Measurements from ENCODE around the gene PGM2L1.

PGM2L1 gene

GRCh38 chr11:74397501-74398243, 561 bp downstream of the PGM2L1 start (continued):
- peak; percentile 57 for TF ChIP-seq PATZ1 (tag by site-specific recombination; IDR thresholded peaks at IDR 0.05)
- 0 out of 2 replicates have a peak, but pooled peaks have one; percentile 9 for TF ChIP-seq ZBTB21 (tag by site-specific recombination; IDR thresholded peaks at IDR 0.05)
- TF ChIP-seq HOXD13 (CRISPR knock-in tag; IDR thresholded peaks at IDR 0.05; ENCODE audit: borderline replicate concordance) = no peak
- TF ChIP-seq IKZF3 (tag by site-specific recombination; IDR thresholded peaks at IDR 0.05) = no peak

DNA sequence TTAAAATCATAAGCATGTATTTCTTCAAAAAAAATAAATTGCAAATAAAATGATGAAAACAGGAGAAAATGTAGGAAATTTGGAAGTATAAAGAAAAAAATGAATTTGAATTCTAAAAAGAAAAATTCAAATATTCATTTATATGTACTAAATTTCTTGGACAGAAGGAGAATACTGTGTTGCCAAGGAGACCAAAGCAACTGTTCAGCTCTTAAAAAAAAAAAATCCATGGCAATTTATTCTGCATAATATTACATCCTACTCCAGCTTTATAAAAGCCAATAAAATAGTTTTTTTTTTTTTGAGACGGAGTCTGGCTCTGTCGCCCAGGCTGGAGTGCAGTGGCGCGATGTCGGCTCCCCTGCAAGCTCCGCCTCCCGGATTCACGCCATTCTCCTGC, 6.0 kb downstream of the PGM2L1 start:
- no peaks in the 10 kb centered on the region for H3K4me1 ChIP-seq (ENCODE audit: control insufficient read depth, insufficient read depth, low read length)
- ChIA-PET POLR2A (no interaction called here), CTCF (interaction anchor here (0.6 to 6.8 kb wide), 4 partner anchors 42 to 137 kb away, joined by 3 to 142 read pairs (median 5); no protein-coding TSS in a partner anchor)
- no peak overlapping the region for H3K27ac ChIP-seq (ENCODE audit: extremely low read depth, low read depth, low read length)
- no peak overlapping the region for H3K4me3 ChIP-seq (ENCODE audit: low read depth, low read length)
- H3K36me3 ChIP-seq (ENCODE audit: control insufficient read depth in 2 of 2, insufficient read depth in 1 of 2, low read length in 2 of 2) = no peaks in the 10 kb centered on the region
- TF ChIP-seq ZNF623 (tag by site-specific recombination; IDR thresholded peaks at IDR 0.05) = no peak
- TF ChIP-seq YY2 (tag by site-specific recombination; IDR thresholded peaks at IDR 0.05) = no peak
- no peak for TF ChIP-seq ZBTB21 (tag by site-specific recombination; IDR thresholded peaks at IDR 0.05)
- no peak for TF ChIP-seq ZNF155 (tag by site-specific recombination; IDR thresholded peaks at IDR 0.05)
- TF ChIP-seq ZNF707 (tag by site-specific recombination; IDR thresholded peaks at IDR 0.05) = no peak
- TF ChIP-seq ZNF157 (tag by site-specific recombination; IDR thresholded peaks at IDR 0.05) = no peak
- no peak for TF ChIP-seq HOXD13 (CRISPR knock-in tag; IDR thresholded peaks at IDR 0.05; ENCODE audit: borderline replicate concordance)
- TF ChIP-seq ZNF645 (tag by site-specific recombination; IDR thresholded peaks at IDR 0.05) = no peak
- no peak for TF ChIP-seq ZNF18 (tag by site-specific recombination; IDR thresholded peaks at IDR 0.05)
- TF ChIP-seq ZSCAN5A (tag by site-specific recombination; IDR thresholded peaks at IDR 0.05) = no peak
- no peak for TF ChIP-seq ZNF549 (tag by site-specific recombination; IDR thresholded peaks at IDR 0.05)
- no peak for TF ChIP-seq ZNF76 (tag by site-specific recombination; IDR thresholded peaks at IDR 0.05; ENCODE audit: borderline replicate concordance, low read depth)
- no peak for TF ChIP-seq KLF8 (tag by site-specific recombination; IDR thresholded peaks at IDR 0.05)
- no peaks in the 10 kb centered on the region for H3K9me3 ChIP-seq (ENCODE audit: control insufficient read depth, insufficient read depth, low read depth, low read length)

DNA sequence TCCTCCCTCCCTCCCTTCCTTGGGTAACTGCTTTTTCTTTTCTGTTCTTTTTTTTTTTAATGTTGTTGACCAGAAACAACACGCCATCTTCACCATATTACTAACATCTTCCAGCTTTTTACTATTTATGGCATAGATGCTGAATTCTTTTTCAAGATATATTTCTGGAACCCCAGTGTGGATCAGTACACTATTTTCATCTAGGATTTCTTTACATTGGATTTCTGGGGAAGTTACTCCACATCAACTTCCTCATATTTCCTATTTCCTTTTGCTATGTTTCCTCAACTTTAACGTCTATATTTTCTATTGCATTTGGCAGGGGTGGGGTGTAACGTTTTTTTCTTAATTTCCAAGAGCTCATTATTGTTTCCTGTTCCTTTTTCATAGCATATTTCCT, 7.0 kb downstream of the PGM2L1 start:
- Histone ChIP-seq H3K36me3 (ENCODE audit: control insufficient read depth in 2 of 2, insufficient read depth in 1 of 2, low read length in 2 of 2) (no peaks in the 10 kb centered on the region), H3K27ac (ENCODE audit: extremely low read depth, low read depth, low read length) (no peak overlapping the region), H3K4me3 (ENCODE audit: low read depth, low read length) (no peak overlapping the region), H3K4me1 (ENCODE audit: control insufficient read depth, insufficient read depth, low read length) (no peaks in the 10 kb centered on the region), H3K9me3 (ENCODE audit: control insufficient read depth, insufficient read depth, low read depth, low read length) (no peaks in the 10 kb centered on the region)
- ChIA-PET CTCF (interaction anchor here (0.6 to 6.8 kb wide), 7 partner anchors 10 to 427 kb away, joined by 3 to 142 read pairs (median 3); partner anchors contain the start of gene LIPT2), POLR2A (no interaction called here)
- TF ChIP-seq ZNF324 (tag by site-specific recombination; IDR thresholded peaks at IDR 0.05) (no peak), ZNF423 (tag by site-specific recombination; IDR thresholded peaks at IDR 0.05) (no peak), PRDM1 (tag by site-specific recombination; IDR thresholded peaks at IDR 0.05) (no peak), ZNF621 (tag by site-specific recombination; IDR thresholded peaks at IDR 0.05) (no peak), PBX3 (CRISPR knock-in tag; IDR thresholded peaks at IDR 0.05) (no peak), PRDM10 (tag by site-specific recombination; IDR thresholded peaks at IDR 0.05) (no peak), ZNF239 (tag by site-specific recombination; IDR thresholded peaks at IDR 0.05) (no peak)

Data from HEK293 (cell line).